H1 (cell line): ENCODE results near the gene FGFRL1. TPM values are rescaled to one million over a fixed set of nuclear protein-coding genes. Genes with fewer than 3 reads are reported as not detected.

Experiments used
- CTCF ChIA-PET: fragments of 300-600 bp; sonication (Branson Sonifier 250); formaldehyde crosslinking; loops from one replicate; lab custom pipeline; 2021; ENCODE audit not compliant: partially characterized antibody; lab: Charles Lee
- POLR2A ChIA-PET: fragments of 300-600 bp; sonication (Branson Sonifier 250); formaldehyde crosslinking; loops from one replicate; lab custom pipeline; 2021; ENCODE audit warnings: inconsistent platforms; ENCODE audit not compliant: partially characterized antibody; lab: Charles Lee
- DNase-seq, 2 experiments: peaks; one replicate each; pipeline versions ENCODE4 v3.0.0 to v3.0.0-alpha.2; 2010 to 2022; ENCODE audit warnings: low spot score in 2 of 2, low read depth in 1 of 2, mixed read lengths in 1 of 2
- FAIRE-seq: peaks from 2 replicates; lab custom pipeline; 2011; peaks lifted over from hg19 to GRCh38; lab: Jason Lieb, UNC
- H2AFZ ChIP-seq: 2 replicates; pipeline ENCODE4 v1.8.1; 2012; ENCODE audit warnings: low read length, inconsistent platforms
- H2AK5ac ChIP-seq: 2 replicates; pipeline ENCODE4 v1.6.1; 2013; ENCODE audit warnings: low read depth, low read length
- H2BK120ac ChIP-seq: replicated peaks from 2 replicates; pipeline ENCODE3; 2013; ENCODE audit warnings: low read depth, low read length, inconsistent platforms
- H2BK12ac ChIP-seq: 2 replicates; pipeline ENCODE4 v1.6.1; 2013; ENCODE audit warnings: low read depth, low read length
- H2BK15ac ChIP-seq: 2 replicates; pipeline ENCODE4 v1.6.1; 2013; ENCODE audit warnings: low read length
- H2BK20ac ChIP-seq: 2 replicates; pipeline ENCODE4 v1.6.1; 2013; ENCODE audit warnings: low read length
- H2BK5ac ChIP-seq: 2 replicates; pipeline ENCODE4 v1.6.1; 2013; ENCODE audit warnings: low read depth, low read length
- H3K14ac ChIP-seq: 2 replicates; pipeline ENCODE4 v1.6.1; 2013; ENCODE audit warnings: inconsistent platforms; ENCODE audit not compliant: insufficient read length
- H3K18ac ChIP-seq: 2 replicates; pipeline ENCODE4 v1.6.1; 2013; ENCODE audit warnings: low read length; ENCODE audit errors: extremely low read depth
- H3K23ac ChIP-seq: 2 replicates; pipeline ENCODE4 v1.6.1; 2013; ENCODE audit warnings: inconsistent platforms; ENCODE audit not compliant: insufficient read length
- H3K23me2 ChIP-seq: 2 replicates; pipeline ENCODE4 v1.6.1; 2013; ENCODE audit warnings: low read depth, low read length
- H3K27ac ChIP-seq: 2 replicates; pipeline ENCODE4 v1.6.1; 2011; ENCODE audit warnings: low read depth, low read length, inconsistent platforms
- H3K27me3 ChIP-seq, 4 experiments: replicated peaks in 1 of 4; 1 replicate in 1 of 4; 2 replicates in 3 of 4; pipeline versions ENCODE4 v1.6.1 to v1.8.1; 2011 to 2013; ENCODE audit warnings: low read length in 3 of 4, mild to moderate bottlenecking in 3 of 4, inconsistent platforms in 2 of 4, mixed read lengths in 2 of 4, moderate library complexity in 1 of 4; ENCODE audit not compliant: control insufficient read depth in 3 of 4, insufficient read depth in 3 of 4; ENCODE audit errors: extremely low read depth in 1 of 4
- H3K36me3 ChIP-seq, 4 experiments: 2 replicates each; pipeline versions ENCODE4 v1.6.1 to v1.8.1; 2011 to 2013; ENCODE audit warnings: mild to moderate bottlenecking in 4 of 4, low read length in 3 of 4, moderate library complexity in 2 of 4, control low read depth in 1 of 4, inconsistent platforms in 1 of 4; ENCODE audit not compliant: insufficient read depth in 4 of 4, control insufficient read depth in 2 of 4
- H3K4ac ChIP-seq: replicated peaks from 2 replicates; pipeline ENCODE3; 2013; ENCODE audit warnings: low read length, low read depth, mixed read lengths, inconsistent platforms; ENCODE audit not compliant: insufficient read length
- H3K4me1 ChIP-seq, 4 experiments: replicated peaks in 1 of 4; 1 replicate in 1 of 4; 2 replicates in 3 of 4; pipeline versions ENCODE4 v1.6.1 to v1.8.1; 2011 to 2013; ENCODE audit warnings: low read length in 3 of 4, inconsistent platforms in 2 of 4, mixed read lengths in 1 of 4; ENCODE audit not compliant: insufficient read depth in 4 of 4, control insufficient read depth in 3 of 4
- H3K4me2 ChIP-seq, 2 experiments: 2 replicates each; pipeline versions ENCODE4 v1.6.1 to v1.8.1; 2011 to 2013; ENCODE audit warnings: low read depth in 2 of 2, low read length in 2 of 2, control low read depth in 1 of 2, inconsistent platforms in 1 of 2, mild to moderate bottlenecking in 1 of 2; ENCODE audit not compliant: insufficient read depth in 1 of 2
- H3K4me3 ChIP-seq, 4 experiments: fragments of 200-600, 300-600 bp in 1 of 4; sonication (generic), shearing (Covaris generic), sonication (Bioruptor Twin) in 1 of 4; 2 replicates each; pipeline versions ENCODE4 v1.5.1 to v1.8.1; 2011 to 2016; ENCODE audit warnings: low read length in 4 of 4, low read depth in 3 of 4, control low read depth in 2 of 4, inconsistent platforms in 2 of 4, mild to moderate bottlenecking in 2 of 4, mixed read lengths in 1 of 4, moderate library complexity in 1 of 4; ENCODE audit not compliant: insufficient read depth in 2 of 4; ENCODE audit errors: extremely low read depth in 1 of 4
- H3K56ac ChIP-seq: replicated peaks from 2 replicates; pipeline ENCODE3; 2013; ENCODE audit warnings: low read depth, mild to moderate bottlenecking, mixed read lengths, low read length, inconsistent platforms; ENCODE audit not compliant: insufficient read length
- H3K79me1 ChIP-seq: 2 replicates; pipeline ENCODE4 v1.6.1; 2013; ENCODE audit warnings: low read depth, low read length, control low read depth
- H3K79me2 ChIP-seq, 2 experiments: 2 replicates each; pipeline versions ENCODE4 v1.6.1 to v1.8.1; 2012 to 2013; ENCODE audit warnings: low read length in 2 of 2, mild to moderate bottlenecking in 2 of 2, inconsistent platforms in 1 of 2; ENCODE audit not compliant: insufficient read depth in 2 of 2, control insufficient read depth in 1 of 2
- H3K9ac ChIP-seq, 4 experiments: replicated peaks in 1 of 4; 1 replicate in 1 of 4; 2 replicates in 3 of 4; pipeline versions ENCODE4 v1.6.1 to v1.8.1; 2011 to 2013; ENCODE audit warnings: low read depth in 3 of 4, low read length in 3 of 4, control low read depth in 2 of 4, mild to moderate bottlenecking in 2 of 4, moderate library complexity in 2 of 4, inconsistent platforms in 1 of 4; ENCODE audit errors: extremely low read depth in 1 of 4
- H3K9me3 ChIP-seq, 2 experiments: 2 replicates each; pipeline versions ENCODE4 v1.6.1 to v1.8.1; 2012 to 2013; ENCODE audit warnings: mild to moderate bottlenecking in 2 of 2, moderate library complexity in 2 of 2, control low read depth in 1 of 2, inconsistent platforms in 1 of 2, low read depth in 1 of 2, low read length in 1 of 2, mixed read lengths in 1 of 2; ENCODE audit not compliant: insufficient read depth in 2 of 2
- H4K20me1 ChIP-seq, 2 experiments: replicated peaks in 1 of 2; 2 replicates each; pipeline versions ENCODE3 to v1.8.1; 2011 to 2013; ENCODE audit warnings: inconsistent platforms in 2 of 2, low read length in 2 of 2, mild to moderate bottlenecking in 1 of 2; ENCODE audit not compliant: insufficient read depth in 2 of 2, control insufficient read depth in 1 of 2
- H4K5ac ChIP-seq: 2 replicates; pipeline ENCODE4 v1.6.1; 2013; ENCODE audit warnings: low read length, low read depth, mixed read lengths, inconsistent platforms; ENCODE audit not compliant: insufficient read length
- H4K8ac ChIP-seq: 2 replicates; pipeline ENCODE4 v1.8.0; 2013; ENCODE audit warnings: mild to moderate bottlenecking, moderate library complexity, low read length, inconsistent platforms; ENCODE audit not compliant: insufficient read depth; ENCODE audit errors: extremely low read depth
- H4K91ac ChIP-seq: replicated peaks from 2 replicates; pipeline ENCODE3; 2013; ENCODE audit warnings: low read length, mixed read lengths, inconsistent platforms; ENCODE audit not compliant: insufficient read length
- ASH2L ChIP-seq: fragments of 200-600, 300-600 bp; sonication (generic); IDR thresholded peaks from one replicate; pipeline ENCODE4 v1.7.1; 2017; ENCODE audit warnings: low read length
- CREB1 ChIP-seq: IDR thresholded peaks from 2 replicates; pipeline ENCODE4 v1.6.1; 2012; ENCODE audit warnings: inconsistent platforms
- EGR1 ChIP-seq: IDR thresholded peaks from 2 replicates; pipeline ENCODE4 v1.6.1; 2011; ENCODE audit warnings: low read depth, low read length, borderline replicate concordance
- FOSL1 ChIP-seq: IDR thresholded peaks from 2 replicates; pipeline ENCODE4 v1.6.1; 2011; ENCODE audit warnings: mild to moderate bottlenecking, low read depth, low read length, moderate library complexity; ENCODE audit not compliant: insufficient read depth
- GABPA ChIP-seq: IDR thresholded peaks from 2 replicates; pipeline ENCODE4 v1.6.1; 2011; ENCODE audit warnings: mild to moderate bottlenecking, low read length, moderate library complexity, borderline replicate concordance; ENCODE audit not compliant: insufficient read depth
- GTF2F1 ChIP-seq: IDR thresholded peaks from 2 replicates; pipeline ENCODE4 v1.6.1; 2012; ENCODE audit warnings: low read depth, low read length, improper control_type of control experiment, borderline replicate concordance
- HDAC6 ChIP-seq: IDR thresholded peaks from one replicate; pipeline ENCODE4 v1.7.1; 2012; ENCODE audit warnings: low read depth, mild to moderate bottlenecking, inconsistent platforms, low read length, moderate library complexity
- POLR2AphosphoS5 ChIP-seq: IDR thresholded peaks from 2 replicates; pipeline ENCODE4 v1.6.1; 2011; ENCODE audit warnings: low read depth, low read length
- RXRA ChIP-seq: IDR thresholded peaks from 2 replicates; pipeline ENCODE4 v1.6.1; 2011; ENCODE audit warnings: low read depth, mild to moderate bottlenecking, low read length, moderate library complexity; ENCODE audit not compliant: insufficient read depth
- TEAD4 ChIP-seq: IDR thresholded peaks from 2 replicates; pipeline ENCODE4 v1.6.1; 2012; ENCODE audit warnings: low read depth, low read length, inconsistent platforms, mixed read lengths
- ZNF274 ChIP-seq: IDR thresholded peaks from 2 replicates; pipeline ENCODE4 v1.7.0; 2012; ENCODE audit warnings: low read length, borderline replicate concordance; ENCODE audit errors: extremely low read depth
- WGBS, 2 experiments: shearing (Covaris generic) in 1 of 2; methylation state at CpG; one replicate each; pipeline versions ENCODE4 v1.1.6 to v1.1.7; 2013 to 2015; ENCODE audit warnings: low lambda C conversion rate in 2 of 2, mixed read lengths in 2 of 2, inconsistent platforms in 1 of 2, low coverage in 1 of 2, missing lambda C conversion rate in 1 of 2; ENCODE audit not compliant: insufficient replicate concordance in 2 of 2, insufficient coverage in 1 of 2, insufficient read length in 1 of 2; ENCODE audit errors: extremely low coverage in 1 of 2, missing lambda C conversion rate in 1 of 2; 5-methylcytosine and 5-hydroxymethylcytosine counted together
- polyA plus RNA-seq, 7 experiments: library from polyadenylated mRNA; depleted of rRNA in 3 of 7; stranded (reverse) in 5 of 7; unstranded in 2 of 7; fragments of >200 nt in 5 of 7; fragments of 200-250 nt in 2 of 7; gene quantifications; 1 replicate in 5 of 7; 2 replicates in 1 of 7; 4 replicates in 1 of 7; pipeline versions ENCODE4 v1.2.1 to v1.2.3, GENCODE V29; 2011 to 2013; ENCODE audit warnings: missing spikeins in 2 of 7, mixed read lengths in 2 of 7
- total RNA-seq: library from RNA; stranded (reverse); fragmentation: NEBNext Ultra II Directional; extraction: Animal tissue kit (Norgen Biotek cat#: 25700); gene quantifications from 2 replicates; pipeline ENCODE4 v1.2.1, GENCODE V29; 2021
- TF ChIP-seq, protein P1 (sequence below): IDR thresholded peaks from 2 replicates; pipeline ENCODE4 v1.6.1; 2012; ENCODE audit warnings: inconsistent platforms
- TF ChIP-seq, protein P2 (sequence below), 3 experiments: IDR thresholded peaks; 1 replicate in 2 of 3; 2 replicates in 1 of 3; pipeline versions ENCODE4 v1.5.1 to v1.6.1; 2011; ENCODE audit warnings: low read length in 3 of 3, mild to moderate bottlenecking in 3 of 3, inconsistent platforms in 2 of 3, low read depth in 1 of 3, moderate library complexity in 1 of 3; ENCODE audit not compliant: insufficient read depth in 1 of 3; ENCODE audit errors: control extremely low read depth in 1 of 3

FGFRL1 gene
- total and polyA plus RNA-seq, 2 of the 8 experiments (the other 6 are each of a cell fraction or from before 2014, with no cell fraction given), result 18.9 to 34.6 TPM

DNA sequence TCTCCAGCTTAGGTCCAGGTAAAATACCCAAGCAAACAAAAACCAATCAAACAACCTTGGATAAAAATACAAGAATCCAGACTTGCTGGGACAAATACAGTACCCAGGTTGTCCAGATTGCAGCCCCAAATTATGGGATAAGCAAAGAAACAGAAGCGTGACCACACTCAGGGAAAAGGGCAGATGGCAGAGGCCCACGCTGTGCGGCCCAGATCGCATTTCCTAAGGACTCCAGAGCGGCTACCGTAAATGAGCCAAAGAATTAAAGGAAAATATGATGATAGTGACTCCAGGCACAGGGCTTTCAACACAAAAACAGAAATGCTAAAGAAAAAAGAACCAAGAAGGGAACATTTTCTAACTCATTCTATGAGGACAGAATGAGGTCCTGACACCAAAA is 50.3 kb downstream of the FGFRL1 start:
- no peak overlapping the region for H4K5ac ChIP-seq
- no peaks in the 10 kb centered on the region for H4K20me1 ChIP-seq
- no peak overlapping the region for H4K91ac ChIP-seq
- H3K9ac ChIP-seq, result no peak overlapping the region
- no peak overlapping the region for H3K23ac ChIP-seq
- WGBS, 2 experiments, result 92% methylated on average over 6 of the region's 6 CpGs; no CpG with 5 or more reads in 1 of the 2 experiments
- no peak overlapping the region for H2AFZ ChIP-seq
- no peak overlapping the region for H2BK5ac ChIP-seq
- no peak for DNase-seq
- H3K9me3 ChIP-seq, result no peaks in the 10 kb centered on the region
- no peaks in the 10 kb centered on the region for H3K4me1 ChIP-seq
- no peak overlapping the region for H3K18ac ChIP-seq
- H3K36me3 ChIP-seq, result no peaks in the 10 kb centered on the region
- H2BK20ac ChIP-seq, result no peak overlapping the region
- no peak overlapping the region for H3K14ac ChIP-seq
- no peak overlapping the region for H3K4me3 ChIP-seq
- ChIA-PET POLR2A (no interaction called here), CTCF (interaction anchor here (0.8 kb wide), 1 partner anchor 11 kb away, joined by 3 read pairs; no protein-coding TSS in a partner anchor)
- H4K8ac ChIP-seq, result no peak overlapping the region
- H3K79me1 ChIP-seq, result no peaks in the 10 kb centered on the region
- H2BK120ac ChIP-seq, result no peak overlapping the region
- no peak overlapping the region for H2AK5ac ChIP-seq
- H3K56ac ChIP-seq, result no peak overlapping the region
- no peak overlapping the region for H3K4ac ChIP-seq
- no peaks in the 10 kb centered on the region for H3K23me2 ChIP-seq
- no peak overlapping the region for H2BK12ac ChIP-seq
- no peak overlapping the region for H3K27ac ChIP-seq
- no peak overlapping the region for H3K4me2 ChIP-seq
- H3K27me3 ChIP-seq, result no peaks in the 10 kb centered on the region
- no peak overlapping the region for H2BK15ac ChIP-seq
- no peaks in the 10 kb centered on the region for H3K79me2 ChIP-seq
- no peak for FAIRE-seq
- TF ChIP-seq, protein P1, sequence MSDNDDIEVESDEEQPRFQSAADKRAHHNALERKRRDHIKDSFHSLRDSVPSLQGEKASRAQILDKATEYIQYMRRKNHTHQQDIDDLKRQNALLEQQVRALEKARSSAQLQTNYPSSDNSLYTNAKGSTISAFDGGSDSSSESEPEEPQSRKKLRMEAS, result no peak
- TF ChIP-seq RXRA (no peak), TEAD4 (no peak), POLR2AphosphoS5 (no peak), GABPA (no peak), FOSL1 (no peak), GTF2F1 (no peak), HDAC6 (no peak), EGR1 (no peak), CREB1 (no peak), ASH2L (no peak), ZNF274 (no peak)
- TF ChIP-seq, protein P2, sequence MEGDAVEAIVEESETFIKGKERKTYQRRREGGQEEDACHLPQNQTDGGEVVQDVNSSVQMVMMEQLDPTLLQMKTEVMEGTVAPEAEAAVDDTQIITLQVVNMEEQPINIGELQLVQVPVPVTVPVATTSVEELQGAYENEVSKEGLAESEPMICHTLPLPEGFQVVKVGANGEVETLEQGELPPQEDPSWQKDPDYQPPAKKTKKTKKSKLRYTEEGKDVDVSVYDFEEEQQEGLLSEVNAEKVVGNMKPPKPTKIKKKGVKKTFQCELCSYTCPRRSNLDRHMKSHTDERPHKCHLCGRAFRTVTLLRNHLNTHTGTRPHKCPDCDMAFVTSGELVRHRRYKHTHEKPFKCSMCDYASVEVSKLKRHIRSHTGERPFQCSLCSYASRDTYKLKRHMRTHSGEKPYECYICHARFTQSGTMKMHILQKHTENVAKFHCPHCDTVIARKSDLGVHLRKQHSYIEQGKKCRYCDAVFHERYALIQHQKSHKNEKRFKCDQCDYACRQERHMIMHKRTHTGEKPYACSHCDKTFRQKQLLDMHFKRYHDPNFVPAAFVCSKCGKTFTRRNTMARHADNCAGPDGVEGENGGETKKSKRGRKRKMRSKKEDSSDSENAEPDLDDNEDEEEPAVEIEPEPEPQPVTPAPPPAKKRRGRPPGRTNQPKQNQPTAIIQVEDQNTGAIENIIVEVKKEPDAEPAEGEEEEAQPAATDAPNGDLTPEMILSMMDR (IDR thresholded peaks at IDR 0.05; ENCODE audit: control extremely low read depth in 1 of 3, insufficient read depth in 1 of 3, low read depth in 1 of 3, low read length in 3 of 3), result no peak
